Measurements from ENCODE around the gene CDH13. TPM values are rescaled to one million over a fixed set of nuclear protein-coding genes. Genes with fewer than 3 reads are reported as not detected.

CDH13 gene
- polyA plus RNA-seq, 1 experiment: 113 TPM

GRCh38 chr16:83253521-83253920 is 626.8 kb downstream of the CDH13 start:
- ChIA-PET POLR2A (no interaction called here), CTCF (no interaction called here)
- Histone ChIP-seq H3K27me3 (ENCODE audit: control insufficient read depth, insufficient read depth, low read length) (no peaks in the 10 kb centered on the region), H3K36me3 (ENCODE audit: control insufficient read depth, insufficient read depth, low read length) (no peaks in the 10 kb centered on the region; the same call in 1 of the 2 replicates), H3K4me3 (ENCODE audit: low read depth, low read length) (no peak overlapping the region)
- DNase-seq (ENCODE audit: low read depth): no peak
- TF ChIP-seq, protein P1, sequence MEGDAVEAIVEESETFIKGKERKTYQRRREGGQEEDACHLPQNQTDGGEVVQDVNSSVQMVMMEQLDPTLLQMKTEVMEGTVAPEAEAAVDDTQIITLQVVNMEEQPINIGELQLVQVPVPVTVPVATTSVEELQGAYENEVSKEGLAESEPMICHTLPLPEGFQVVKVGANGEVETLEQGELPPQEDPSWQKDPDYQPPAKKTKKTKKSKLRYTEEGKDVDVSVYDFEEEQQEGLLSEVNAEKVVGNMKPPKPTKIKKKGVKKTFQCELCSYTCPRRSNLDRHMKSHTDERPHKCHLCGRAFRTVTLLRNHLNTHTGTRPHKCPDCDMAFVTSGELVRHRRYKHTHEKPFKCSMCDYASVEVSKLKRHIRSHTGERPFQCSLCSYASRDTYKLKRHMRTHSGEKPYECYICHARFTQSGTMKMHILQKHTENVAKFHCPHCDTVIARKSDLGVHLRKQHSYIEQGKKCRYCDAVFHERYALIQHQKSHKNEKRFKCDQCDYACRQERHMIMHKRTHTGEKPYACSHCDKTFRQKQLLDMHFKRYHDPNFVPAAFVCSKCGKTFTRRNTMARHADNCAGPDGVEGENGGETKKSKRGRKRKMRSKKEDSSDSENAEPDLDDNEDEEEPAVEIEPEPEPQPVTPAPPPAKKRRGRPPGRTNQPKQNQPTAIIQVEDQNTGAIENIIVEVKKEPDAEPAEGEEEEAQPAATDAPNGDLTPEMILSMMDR (IDR thresholded peaks at IDR 0.05; ENCODE audit: insufficient read depth, low read depth, low read length): no peak

- no peak for DNase-seq (ENCODE audit: low read depth)
- CTCF ChIA-PET: no interaction called here
These were observed 631.7 kb downstream of the CDH13 start for GRCh38 chr16:83258366-83258928.

DNA sequence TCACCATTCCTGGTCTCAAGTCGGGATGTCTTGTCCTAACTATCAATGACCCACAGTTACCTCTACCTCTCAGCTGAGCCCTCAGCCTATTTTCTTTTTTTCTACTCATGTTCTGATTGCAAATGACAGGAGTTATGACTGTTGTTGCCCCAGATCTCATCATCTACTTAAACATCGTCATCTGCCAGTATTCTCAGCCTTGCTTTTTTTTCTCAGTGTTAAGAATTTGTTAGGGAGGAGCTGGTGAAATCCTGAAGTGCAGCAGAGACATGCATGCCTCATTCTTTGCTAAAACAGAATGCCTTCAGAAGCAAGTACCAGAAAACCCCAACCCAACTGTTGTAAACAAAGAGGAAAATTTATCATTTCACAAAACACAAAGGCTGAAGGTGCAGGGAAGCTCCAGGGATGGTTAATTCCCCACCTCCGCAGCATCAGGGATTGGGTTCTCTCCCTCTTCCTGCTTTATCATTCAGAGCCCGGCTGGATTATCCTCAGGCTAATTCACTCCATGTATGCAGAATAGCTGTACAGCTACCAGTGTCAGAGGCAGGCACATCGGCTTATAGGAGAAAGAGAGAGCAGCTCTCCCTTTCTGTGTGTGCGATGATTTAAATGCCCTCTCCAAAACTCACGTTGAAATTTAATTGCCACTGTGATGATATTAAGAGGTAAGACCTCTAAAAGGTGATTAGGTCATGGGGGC is 640.2 kb downstream of the CDH13 start:
- Histone ChIP-seq H3K27me3 (ENCODE audit: control insufficient read depth, insufficient read depth, low read length) (no peaks in the 10 kb centered on the region), H3K36me3 (ENCODE audit: control insufficient read depth, insufficient read depth, low read length) (no peaks in the 10 kb centered on the region), H3K4me3 (ENCODE audit: low read depth, low read length) (no peak overlapping the region)
- TF ChIP-seq, protein P1 (IDR thresholded peaks at IDR 0.05; ENCODE audit: insufficient read depth, low read depth, low read length): no peak
- ChIA-PET POLR2A (no interaction called here), CTCF (no interaction called here)
- no peak for DNase-seq (ENCODE audit: low read depth)

More at GRCh38 chr16:83258366-83258928, 631.7 kb downstream of the CDH13 start:
- Histone ChIP-seq H3K4me3 (ENCODE audit: low read depth, low read length) (no peak overlapping the region), H3K27me3 (ENCODE audit: control insufficient read depth, insufficient read depth, low read length) (no peaks in the 10 kb centered on the region), H3K36me3 (ENCODE audit: control insufficient read depth, insufficient read depth, low read length) (no peaks in the 10 kb centered on the region; the same call in 1 of the 2 replicates)
- TF ChIP-seq, protein P1 (IDR thresholded peaks at IDR 0.05; ENCODE audit: insufficient read depth, low read depth, low read length): no peak
- POLR2A ChIA-PET: no interaction called here

DNA sequence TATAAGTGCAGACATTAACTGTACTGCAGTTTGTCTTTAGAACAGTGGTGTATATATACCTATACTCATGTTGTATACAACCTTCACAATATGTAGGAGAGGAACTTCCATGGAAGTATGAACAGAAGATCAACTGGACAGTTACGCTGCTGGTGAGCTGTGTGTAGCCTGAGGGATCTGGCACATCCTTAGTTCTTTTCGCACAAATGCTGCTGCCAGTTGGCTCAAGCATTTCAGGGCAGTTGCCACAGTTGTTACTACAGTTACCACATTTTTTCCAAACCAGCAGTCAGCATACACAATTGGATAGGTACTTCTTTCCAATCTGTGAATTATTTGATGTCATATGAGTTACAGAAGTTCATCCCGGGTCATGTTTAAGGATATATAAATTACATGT is 641.4 kb downstream of the CDH13 start:
- H3K4me3 ChIP-seq (ENCODE audit: low read depth, low read length): no peak overlapping the region
- no peaks in the 10 kb centered on the region for H3K36me3 ChIP-seq (ENCODE audit: control insufficient read depth, insufficient read depth, low read length)
- ChIA-PET POLR2A (no interaction called here), CTCF (no interaction called here)
- TF ChIP-seq, protein P1 (IDR thresholded peaks at IDR 0.05; ENCODE audit: insufficient read depth, low read depth, low read length): no peak
- H3K27me3 ChIP-seq (ENCODE audit: control insufficient read depth, insufficient read depth, low read length): no peaks in the 10 kb centered on the region
- DNase-seq (ENCODE audit: low read depth): no peak

GRCh38 chr16:83269048-83269447 is 642.3 kb downstream of the CDH13 start:
- TF ChIP-seq, protein P1 (IDR thresholded peaks at IDR 0.05; ENCODE audit: insufficient read depth, low read depth, low read length): no peak
- ChIA-PET CTCF (interaction anchor here (0.6 kb wide), 1 partner anchor 329 kb away, joined by 3 read pairs; no protein-coding TSS in a partner anchor), POLR2A (no interaction called here)
- no peak for DNase-seq (ENCODE audit: low read depth)
- no peaks in the 10 kb centered on the region for H3K27me3 ChIP-seq (ENCODE audit: control insufficient read depth, insufficient read depth, low read length)
- no peaks in the 10 kb centered on the region for H3K36me3 ChIP-seq (ENCODE audit: control insufficient read depth, insufficient read depth, low read length)
- no peak overlapping the region for H3K4me3 ChIP-seq (ENCODE audit: low read depth, low read length)
